GM18907 (cell line): Measurements from ENCODE around the gene SMIM13.

Source experiments
- ATAC-seq: cut with Tn5 transposase; IDR thresholded peaks from one replicate; pipeline ENCODE4 v1.9.1; 2021; ENCODE audit warnings: mild to moderate bottlenecking, moderate library complexity; ENCODE audit not compliant: unreplicated experiment

SMIM13 gene

DNA sequence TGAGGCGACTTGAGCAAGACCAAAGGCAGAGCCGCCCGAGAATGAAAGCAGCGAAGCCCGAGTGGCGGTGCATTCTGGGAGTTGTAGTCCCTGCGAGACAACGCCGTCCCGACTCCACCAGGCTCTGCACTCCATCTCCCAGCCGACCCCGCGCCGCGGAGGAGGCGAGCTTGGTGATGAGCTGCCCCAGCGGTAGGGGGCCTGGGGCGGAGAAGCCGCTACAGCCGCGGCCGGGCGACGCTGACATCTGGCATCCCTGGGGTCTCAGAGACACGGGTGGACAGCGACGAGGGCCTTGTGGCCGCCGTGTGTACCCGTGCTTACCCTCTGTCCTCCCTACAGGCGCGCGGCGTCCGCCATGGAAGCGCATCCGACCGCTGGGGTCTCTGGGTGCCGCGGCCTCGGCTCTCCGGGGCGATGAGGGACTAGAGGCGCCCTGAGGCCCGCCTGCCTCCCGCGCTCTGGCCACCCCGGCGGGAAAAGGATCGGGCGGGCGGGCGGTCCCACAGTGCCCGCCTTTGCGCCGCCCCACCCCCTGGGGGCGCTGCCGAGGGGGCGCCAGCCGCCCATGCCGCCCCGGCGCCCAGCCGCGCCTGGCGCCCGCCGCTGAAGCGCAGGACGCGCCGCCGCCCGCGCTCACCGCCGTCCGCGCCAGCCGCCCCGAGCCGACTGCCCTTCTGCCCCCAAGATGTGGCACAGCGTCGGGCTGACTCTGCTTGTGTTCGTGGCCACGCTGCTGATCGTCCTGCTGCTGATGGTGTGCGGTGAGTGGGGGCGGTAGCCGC is at the start of gene SMIM13:
TSS of gene SMIM13 (plus strand) at position 209 of the 785 bp plus-strand sequence. CDS start at position 689, 480 bp downstream.
- peak; percentile 95 for ATAC-seq

DNA sequence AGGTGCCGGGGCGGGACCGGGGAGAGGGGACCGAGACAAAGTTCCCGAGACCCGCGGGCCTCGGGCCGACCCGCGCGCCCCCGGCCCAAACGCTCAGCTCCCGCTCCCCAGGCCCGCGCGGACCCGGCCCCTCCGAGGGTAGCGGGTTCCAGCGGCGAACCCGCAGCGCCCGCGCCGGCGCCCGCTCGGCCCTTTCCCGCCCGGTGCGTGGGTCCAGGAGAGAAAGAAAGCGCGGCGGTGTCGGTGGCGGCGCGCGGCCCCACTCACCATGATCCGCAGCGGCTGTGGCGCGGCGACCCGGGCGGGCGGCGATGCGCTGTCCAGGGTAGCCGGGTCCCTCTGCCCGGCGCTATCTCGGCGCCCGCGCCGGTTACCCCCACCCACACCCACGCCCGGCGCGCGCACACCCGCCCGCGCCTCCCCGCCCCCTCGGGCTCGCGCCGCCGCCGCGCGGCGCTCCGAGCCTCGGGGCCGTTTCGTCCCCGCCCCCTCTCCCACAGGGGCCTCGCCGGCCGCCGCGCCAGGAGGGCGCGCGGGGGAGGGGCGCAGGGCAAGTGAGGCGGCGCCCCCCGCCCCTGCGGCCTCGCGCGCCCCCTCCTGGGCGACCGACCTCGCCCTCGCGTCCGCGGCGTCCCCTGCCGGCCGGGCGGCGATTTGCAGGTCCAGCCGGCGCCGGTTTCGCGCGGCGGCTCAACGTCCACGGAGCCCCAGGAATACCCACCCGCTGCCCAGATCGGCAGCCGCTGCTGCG is 49.5 kb upstream of the SMIM13 start, which contains the start of gene ELOVL2:
TSS of gene ELOVL2 (minus strand) at position 345 of the 751 bp plus-strand sequence. CDS start at position 270, 75 bp downstream.
- peak; percentile 59 for ATAC-seq

DNA sequence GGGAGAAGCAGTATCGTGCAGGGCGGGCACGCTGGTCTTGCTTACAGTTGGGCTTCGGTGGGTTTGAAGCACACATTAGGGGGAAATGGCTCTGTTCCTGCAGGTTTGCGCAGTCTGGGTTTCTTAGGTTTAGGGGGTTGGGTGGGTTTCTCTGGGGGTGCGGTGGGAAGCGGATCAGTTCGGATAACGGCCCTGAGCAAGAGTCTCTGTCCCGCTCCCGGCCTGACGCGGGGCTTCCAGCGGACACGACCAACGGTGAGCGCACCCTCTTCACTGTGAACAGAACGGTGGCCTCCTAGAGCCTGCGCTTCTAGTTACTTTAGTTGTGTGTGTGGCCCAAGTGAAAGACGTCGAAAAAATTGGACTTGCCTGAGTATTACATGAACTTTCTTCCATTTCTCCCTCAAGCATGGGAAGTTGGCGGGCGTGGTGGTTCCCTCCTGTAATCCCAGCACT is 48.9 kb upstream of the SMIM13 start:
- ATAC-seq, result no peak

DNA sequence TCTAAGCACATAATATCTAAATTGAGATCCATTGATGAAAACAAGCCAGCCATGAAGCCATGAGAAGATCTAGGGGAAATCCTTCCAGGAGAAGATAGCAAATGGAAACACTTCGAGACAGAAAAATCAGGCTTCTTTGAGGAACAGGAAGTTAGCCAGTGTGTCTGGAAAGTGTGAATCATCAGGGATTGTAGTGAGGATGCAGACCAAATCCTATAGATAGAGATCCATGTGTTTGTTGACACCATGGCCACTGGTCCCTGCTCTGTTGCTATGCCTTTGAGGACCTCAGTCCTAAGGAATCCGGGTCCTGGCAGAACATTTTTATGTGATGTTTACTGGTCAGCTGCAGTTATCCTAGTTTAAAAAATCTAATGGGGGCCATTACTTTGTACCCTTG is 42.9 kb upstream of the SMIM13 start:
- no peak for ATAC-seq

DNA sequence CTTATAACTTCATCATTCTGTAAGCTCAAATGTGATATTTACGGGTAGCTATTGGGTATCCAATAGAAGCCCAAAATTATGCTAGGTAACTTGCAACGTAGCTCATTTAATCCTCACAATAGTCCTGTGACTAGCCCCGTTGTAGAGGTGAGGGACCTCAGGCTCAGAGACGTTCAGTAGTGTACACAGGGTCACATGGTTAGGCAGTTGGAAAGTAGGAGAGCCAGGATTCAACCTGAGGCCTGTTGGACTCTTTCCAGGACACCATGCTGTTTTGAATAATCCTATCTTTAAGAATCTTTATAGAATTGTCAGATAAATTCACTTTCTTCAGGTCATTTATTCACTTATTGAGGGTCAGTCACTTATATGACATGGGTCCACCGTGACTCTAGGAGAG is 40.3 kb upstream of the SMIM13 start:
- ATAC-seq, result no peak

DNA sequence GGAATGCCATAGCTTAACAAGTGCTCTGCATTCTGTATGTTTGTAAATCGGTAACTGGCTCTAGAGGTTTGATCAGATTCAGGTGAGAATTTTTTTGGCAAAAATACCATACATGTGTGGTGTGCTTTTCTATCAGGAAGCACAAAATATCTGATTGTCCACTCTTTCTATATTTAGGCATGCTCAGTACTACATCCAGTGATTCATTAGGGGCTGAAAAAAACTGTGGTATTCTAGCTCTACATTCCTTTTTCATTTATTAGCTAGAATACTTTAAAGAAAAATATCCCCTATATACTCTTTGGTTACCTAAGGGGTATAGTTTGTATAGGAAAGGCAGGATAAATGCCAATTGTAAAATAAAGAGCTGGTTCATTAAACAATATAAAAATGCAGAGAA is 38.9 kb upstream of the SMIM13 start:
- ATAC-seq, result no peak

DNA sequence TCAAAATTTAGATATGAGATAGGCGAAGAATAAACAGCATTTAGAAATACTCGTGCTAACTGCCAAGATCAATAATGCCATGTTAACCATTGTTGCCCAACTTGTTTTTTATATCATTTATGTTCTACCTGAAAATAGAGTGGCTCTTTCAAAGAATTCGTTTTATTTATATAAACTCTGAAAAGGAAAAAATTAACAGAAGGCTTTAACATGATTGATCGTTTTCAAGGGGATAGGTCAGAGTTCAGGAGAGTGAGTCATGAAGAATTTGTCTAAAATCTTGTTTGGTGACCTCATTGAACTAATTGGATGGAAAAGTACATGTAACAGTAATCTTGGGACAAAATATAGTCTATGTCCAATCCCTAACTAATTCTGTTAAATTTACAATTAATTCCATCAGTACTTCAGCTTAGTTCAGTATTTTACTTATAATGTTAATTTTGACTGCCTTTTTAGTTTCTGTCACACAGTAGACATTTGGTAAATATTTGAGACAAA is 38.5 kb upstream of the SMIM13 start:
- no peak for ATAC-seq

DNA sequence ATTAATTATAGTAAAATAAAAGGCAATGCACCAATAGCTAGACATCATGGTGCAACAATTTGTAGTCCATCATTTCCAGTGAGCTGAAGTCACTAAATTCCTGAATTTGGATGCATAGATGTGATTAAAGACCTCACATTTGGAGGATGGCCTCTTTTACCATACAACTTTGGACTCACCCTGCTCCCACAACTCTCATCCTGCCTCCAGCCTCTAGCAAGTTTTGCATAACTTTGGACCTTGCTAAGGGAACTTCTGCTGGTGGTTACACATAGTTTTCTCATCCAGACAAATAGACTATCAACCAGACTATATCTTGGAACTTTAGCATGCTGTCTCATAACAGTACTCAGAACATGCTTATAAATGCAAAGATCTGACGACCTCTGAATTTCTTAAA is 36.8 kb upstream of the SMIM13 start:
- no peak for ATAC-seq

DNA sequence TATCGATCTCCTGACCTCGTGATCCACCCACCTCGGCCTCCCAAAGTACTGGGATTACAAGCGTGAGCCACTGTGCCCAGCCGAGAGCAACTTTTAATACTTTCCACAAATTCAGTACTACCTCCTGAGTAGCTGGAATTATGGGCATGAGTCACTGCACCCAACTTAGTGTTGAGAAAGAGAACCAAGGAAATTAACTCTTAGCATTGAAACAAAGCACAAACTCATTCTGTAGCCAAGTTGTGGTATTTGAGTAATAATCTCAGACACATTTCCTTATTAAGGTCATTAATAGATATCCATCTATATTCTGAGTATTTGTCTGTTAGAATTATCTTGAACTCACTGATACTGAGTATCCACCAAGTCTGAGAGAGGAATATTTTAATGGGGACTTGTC is 35.2 kb upstream of the SMIM13 start:
- ATAC-seq, result no peak

DNA sequence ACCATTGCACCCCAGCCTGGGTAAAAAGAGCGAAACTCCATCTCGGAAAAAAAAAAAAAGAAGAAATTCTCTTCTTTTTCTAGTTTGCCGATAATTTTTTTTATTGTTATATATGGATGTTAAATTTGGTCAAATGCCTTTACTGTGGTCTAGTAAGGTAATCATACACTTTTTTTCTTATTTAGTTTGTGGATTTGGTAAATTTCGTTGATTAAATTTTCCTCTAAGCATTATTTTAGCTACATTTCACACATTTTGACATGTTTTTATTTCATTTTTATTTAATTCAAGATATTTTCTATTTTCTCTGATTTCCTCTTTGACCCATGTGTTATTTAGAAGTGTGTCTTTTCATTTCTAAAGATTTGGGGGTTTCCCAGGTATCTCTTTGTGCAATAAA is 31.6 kb upstream of the SMIM13 start:
- no peak for ATAC-seq

DNA sequence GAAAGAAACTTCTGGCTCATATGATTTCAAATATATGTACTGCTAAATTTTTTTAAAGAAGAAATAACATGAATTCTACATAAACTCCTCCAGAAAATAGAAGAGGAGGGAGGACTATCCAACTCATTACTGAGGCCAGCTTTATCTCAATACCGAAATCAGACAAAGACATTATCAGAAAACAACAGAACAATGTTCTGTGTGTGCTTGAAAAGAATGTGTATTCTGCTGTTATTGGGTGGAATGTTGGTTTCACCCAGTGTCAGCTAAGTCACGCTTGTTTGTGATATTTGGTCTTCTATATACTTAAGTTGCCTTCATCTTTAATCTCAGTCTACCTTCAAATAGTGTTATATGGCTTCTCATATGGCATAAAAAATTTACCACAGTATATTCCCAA is 30.9 kb upstream of the SMIM13 start:
- ATAC-seq, result no peak

DNA sequence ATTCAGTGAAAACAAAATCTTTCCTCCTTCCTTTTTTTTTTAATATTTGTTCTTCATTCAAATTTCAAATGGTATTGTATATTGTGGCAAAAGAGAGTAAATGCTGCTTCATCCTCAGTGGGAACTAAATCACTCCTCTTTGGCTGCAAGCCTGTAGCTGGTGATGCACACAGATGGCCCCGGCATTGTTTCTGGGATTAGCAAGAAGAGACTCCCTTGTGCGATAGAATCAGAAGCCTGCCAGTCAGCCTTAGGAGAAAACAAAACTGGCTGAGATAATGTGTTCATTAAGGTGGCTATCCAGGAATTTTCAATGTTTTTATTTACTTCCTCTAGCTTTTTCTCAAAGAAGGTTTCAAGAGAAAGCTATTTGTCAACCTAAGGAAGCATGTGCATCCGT is 28.8 kb upstream of the SMIM13 start:
- no peak for ATAC-seq

DNA sequence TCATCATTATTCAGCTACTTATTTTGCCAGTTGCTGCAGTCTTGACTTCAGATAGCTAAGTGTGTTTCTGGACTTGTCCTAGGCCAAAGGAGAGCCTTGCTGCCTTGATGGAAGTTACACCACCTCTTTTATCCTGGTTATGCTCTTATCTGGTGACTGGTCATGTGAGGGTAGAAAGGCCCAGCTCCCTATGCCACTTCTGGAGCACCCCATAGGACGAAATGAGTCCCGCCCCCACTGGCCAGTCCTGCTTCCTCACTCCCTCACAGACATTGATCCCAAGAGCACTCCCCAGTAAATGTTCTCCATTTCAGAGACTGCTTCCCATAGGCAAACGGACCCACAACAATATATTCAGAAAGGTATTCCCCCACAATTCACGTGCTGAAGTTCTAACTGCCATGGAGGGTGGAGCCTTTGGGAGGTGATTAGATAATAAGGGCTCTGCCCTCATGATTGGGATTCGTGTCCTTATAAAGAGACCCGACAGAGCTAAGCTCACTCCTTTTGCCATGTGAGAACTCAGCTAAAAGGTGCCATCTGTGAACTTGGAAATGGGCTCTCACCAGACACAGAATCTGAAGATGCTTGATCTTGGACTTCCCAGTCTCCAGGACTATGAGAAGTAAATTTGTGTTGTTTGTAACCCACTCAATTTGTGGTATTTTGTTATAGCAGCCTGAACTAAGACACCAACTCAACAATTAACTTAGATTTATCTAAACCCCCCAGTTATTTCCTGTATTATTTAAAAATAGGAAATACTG is 28.0 kb upstream of the SMIM13 start:
- ATAC-seq, result no peak

DNA sequence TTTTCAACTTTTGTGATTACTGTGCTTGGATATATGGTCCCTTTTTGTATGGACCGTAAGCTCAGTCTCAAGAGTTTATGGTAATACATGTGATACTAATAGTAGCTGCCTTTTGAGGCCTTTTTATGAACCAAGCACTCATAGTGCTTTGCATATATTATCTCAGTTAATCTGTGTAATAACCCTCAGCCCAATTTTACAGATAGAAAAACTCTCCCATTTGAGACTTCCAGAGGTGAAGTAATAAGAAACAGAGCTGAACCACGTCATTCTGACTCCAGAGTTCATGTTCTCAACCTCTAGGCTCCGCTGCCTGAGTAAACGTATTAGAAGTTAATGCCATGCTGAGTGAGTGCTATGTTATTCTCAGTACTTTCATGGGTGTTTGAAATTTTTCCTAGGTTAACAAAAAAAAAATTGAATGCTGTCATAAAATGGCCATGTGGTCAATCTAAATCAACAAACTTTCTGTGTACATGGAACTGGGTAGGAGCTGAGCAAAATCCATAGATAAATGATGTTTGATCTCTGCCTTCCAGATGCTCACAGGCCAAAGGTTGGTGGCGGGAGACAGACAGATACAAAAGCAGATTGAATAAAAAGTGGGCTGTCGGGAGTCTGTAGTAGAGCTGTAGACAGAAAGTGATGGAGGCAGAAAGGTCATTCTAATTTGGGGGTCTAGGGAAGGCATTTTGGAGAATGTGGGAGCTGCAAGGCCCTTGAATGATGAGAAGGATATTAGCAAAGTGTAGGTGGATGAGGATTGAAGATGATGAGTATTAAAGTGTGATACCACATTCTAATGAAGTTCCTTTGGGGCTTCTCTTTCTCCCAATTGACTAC is 26.9 kb upstream of the SMIM13 start:
- no peak for ATAC-seq

DNA sequence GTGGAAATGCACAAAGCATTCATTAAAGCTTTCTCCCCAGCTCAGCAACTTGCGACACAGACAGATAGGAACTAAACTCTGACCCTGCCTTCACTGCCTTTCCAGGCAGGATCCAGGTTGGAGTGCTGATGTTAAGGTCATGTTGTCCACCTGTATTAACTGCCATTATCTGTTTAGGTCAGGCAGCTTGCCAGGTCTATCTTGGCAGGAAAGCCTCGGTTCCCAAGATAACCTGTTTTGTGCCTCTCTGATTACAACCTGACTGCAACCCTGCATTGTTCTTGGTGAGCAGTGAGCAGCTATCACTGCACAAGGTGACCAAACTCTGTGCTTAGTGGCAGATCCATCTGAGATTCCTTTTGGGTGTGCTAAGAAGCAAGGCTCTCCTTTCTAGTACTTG is 26.3 kb upstream of the SMIM13 start:
- no peak for ATAC-seq

DNA sequence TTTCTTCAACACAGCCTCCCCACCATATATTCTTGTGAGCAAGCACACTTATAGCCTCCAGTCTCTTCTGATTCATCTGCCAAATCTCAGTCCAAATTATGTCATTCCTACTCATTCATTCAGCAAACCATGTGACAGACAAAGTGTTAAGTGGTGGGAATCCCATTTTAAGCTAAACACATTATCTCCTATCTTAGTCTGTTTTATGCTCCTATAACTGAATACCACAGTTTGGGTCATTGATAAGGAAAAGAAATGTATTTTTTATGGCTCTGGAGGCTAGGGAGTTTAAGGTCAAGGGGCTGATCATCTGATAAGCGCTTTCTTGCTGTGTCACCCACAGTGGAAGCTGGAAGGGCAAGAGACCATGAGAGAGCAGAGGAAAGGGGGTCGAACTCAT is 23.9 kb upstream of the SMIM13 start:
- no peak for ATAC-seq

DNA sequence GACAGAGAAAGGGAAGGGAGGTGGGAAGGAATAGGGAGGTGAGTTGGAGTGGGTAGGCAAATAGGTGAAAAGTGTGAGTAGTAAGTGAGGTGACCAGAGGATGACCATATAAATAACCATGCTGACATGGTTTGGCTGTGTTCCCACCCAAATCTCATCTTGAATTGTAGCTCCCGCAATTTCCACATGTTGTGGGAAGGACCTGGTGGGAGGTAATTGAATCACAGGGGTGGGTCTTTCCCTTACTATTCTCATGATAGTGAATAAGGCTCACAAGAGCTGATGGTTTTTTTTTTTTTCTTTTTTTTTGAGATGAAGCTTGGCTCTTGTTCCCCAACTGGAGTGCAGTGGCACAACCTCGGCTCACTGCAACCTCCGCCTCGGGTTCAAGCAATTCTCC is 21.5 kb upstream of the SMIM13 start:
- no peak for ATAC-seq

DNA sequence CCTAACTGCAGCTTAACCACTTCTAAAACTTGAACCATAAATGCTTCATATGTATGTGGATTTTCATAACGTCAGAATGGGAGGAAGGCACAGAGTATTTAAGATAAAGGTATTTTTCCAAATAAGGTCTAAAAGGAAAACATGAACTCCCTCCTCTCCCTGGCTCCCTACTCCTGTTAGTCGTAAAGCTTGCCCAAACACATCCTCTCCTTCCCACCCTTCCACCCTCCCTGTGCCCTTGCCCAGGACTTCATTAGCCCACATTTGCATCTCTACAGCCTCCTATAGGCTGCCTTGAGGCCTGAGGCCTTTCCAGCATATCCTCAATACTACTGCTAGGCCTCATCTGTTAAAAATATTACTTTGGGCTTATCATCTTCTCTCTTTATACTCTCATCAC is 17.1 kb upstream of the SMIM13 start:
- ATAC-seq, result no peak

DNA sequence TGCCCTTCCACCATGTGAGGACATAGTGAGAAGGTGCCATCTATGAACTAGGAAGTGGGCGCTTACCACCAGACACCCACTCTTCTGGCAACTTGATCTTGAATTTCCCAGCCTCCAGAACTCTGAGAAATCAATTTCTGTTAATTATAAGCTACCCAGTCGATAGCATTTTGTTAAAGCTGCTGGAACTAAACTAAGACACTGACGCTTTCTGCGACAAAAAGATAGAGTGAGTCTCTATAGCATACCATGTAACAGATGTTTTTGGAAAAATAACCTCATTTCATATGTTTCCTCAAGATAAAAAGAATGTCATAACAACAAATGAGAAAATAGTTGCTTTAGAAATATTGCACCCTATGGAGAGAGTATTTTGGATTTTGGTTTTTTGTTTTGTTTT is 15.4 kb upstream of the SMIM13 start:
- no peak for ATAC-seq

DNA sequence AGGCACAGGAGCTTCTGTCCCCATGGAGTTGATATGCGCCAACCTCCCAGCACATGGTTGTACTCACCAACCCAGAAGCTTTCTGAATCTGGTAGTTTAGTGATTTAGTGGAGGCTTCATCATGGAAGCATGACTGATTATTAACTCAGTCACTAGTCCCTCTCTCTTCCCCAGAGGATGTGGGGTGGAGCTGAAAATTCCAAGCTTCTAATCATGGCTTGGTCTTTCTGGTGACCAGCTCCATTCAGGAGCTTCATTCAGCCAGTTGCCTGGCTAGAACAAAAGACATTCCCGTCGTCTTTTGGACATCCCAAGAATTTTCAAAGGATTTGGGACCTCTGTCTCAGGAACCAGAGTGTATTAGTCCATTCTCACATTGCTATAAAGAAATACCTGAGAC is 13.3 kb upstream of the SMIM13 start:
- ATAC-seq, result no peak
